NCI-H2196 (cell line): ENCODE results near the gene CCDC68.

ENCODE experiments used
- DNase-seq: peaks from one replicate; lab custom pipeline; 2025; ENCODE audit not compliant: unreplicated experiment; lab: John Stamatoyannopoulos, UW

CCDC68 gene

GRCh38 chr18:54961868-54962267 is 2.6 kb upstream of the CCDC68 start:
- DNase-seq, result no peak

- no peak for DNase-seq
These were observed 1.8 kb upstream of the CCDC68 start for GRCh38 chr18:54961016-54961423.

GRCh38 chr18:54960197-54960596 is 936 bp upstream of the CCDC68 start:
- no peak for DNase-seq

GRCh38 chr18:54957996-54958395 is 1.3 kb downstream of the CCDC68 start:
- no peak for DNase-seq

- no peak for DNase-seq
These were observed 1.9 kb downstream of the CCDC68 start for GRCh38 chr18:54957296-54957832.

GRCh38 chr18:54956506-54956905 is 2.8 kb downstream of the CCDC68 start:
- DNase-seq, result no peak

GRCh38 chr18:54952026-54952425 is 7.2 kb downstream of the CCDC68 start:
- DNase-seq, result no peak

- DNase-seq, result no peak
These were observed 9.0 kb downstream of the CCDC68 start for GRCh38 chr18:54950221-54950620.

- no peak for DNase-seq
These were observed 9.7 kb downstream of the CCDC68 start for GRCh38 chr18:54949588-54949987.

- no peak for DNase-seq
These were observed 10.9 kb downstream of the CCDC68 start for GRCh38 chr18:54948350-54948837.

GRCh38 chr18:54947091-54947490 is 12.2 kb downstream of the CCDC68 start:
- no peak for DNase-seq

- DNase-seq, result no peak
These were observed 13.1 kb downstream of the CCDC68 start for GRCh38 chr18:54946149-54946581.

- DNase-seq, result no peak
These were observed 13.6 kb downstream of the CCDC68 start for GRCh38 chr18:54945576-54946125.

GRCh38 chr18:54942569-54942968 is 16.7 kb downstream of the CCDC68 start:
- no peak for DNase-seq

- no peak for DNase-seq
These were observed 17.1 kb downstream of the CCDC68 start for GRCh38 chr18:54942144-54942543.

- DNase-seq, result no peak
These were observed 19.8 kb downstream of the CCDC68 start for GRCh38 chr18:54939361-54939917.

- no peak for DNase-seq
These were observed 20.8 kb downstream of the CCDC68 start for GRCh38 chr18:54938506-54938905.

GRCh38 chr18:54932472-54932871 is 26.8 kb downstream of the CCDC68 start:
- DNase-seq, result no peak

- DNase-seq, result no peak
These were observed 28.1 kb downstream of the CCDC68 start for GRCh38 chr18:54931152-54931551.

GRCh38 chr18:54928236-54928635 is 31.0 kb downstream of the CCDC68 start:
- DNase-seq, result no peak

- DNase-seq, result no peak
These were observed 32.5 kb downstream of the CCDC68 start for GRCh38 chr18:54926593-54927325.

- no peak for DNase-seq
These were observed 34.3 kb downstream of the CCDC68 start for GRCh38 chr18:54924948-54925347.
